HepG2 (cell line): Measurements from ENCODE around the gene TSTD2. TPM values are rescaled to one million over a fixed set of nuclear protein-coding genes. Genes with fewer than 3 reads are reported as not detected.

Source experiments
- BHLHE40 ChIP-seq: IDR thresholded peaks from 2 replicates; pipeline ENCODE4 v1.6.1; 2011; ENCODE audit warnings: low read length, improper control_type of control experiment
- ELF1 ChIP-seq: sonication (generic); formaldehyde crosslinking; IDR thresholded peaks from 2 replicates; pipeline ENCODE4 v1.4.0; 2020; ENCODE audit warnings: missing genetic modification reagents
- GABPB1 ChIP-seq: IDR thresholded peaks from 2 replicates; pipeline ENCODE4 v1.6.1; 2016; ENCODE audit warnings: mild to moderate bottlenecking, missing genetic modification reagents, moderate library complexity, missing compliant biosample characterization
- GZF1 ChIP-seq: sonication (generic); formaldehyde crosslinking; IDR thresholded peaks from 2 replicates; pipeline ENCODE4 v1.5.1; 2020; ENCODE audit warnings: mild to moderate bottlenecking, missing genetic modification reagents
- HMG20A ChIP-seq: IDR thresholded peaks from 2 replicates; pipeline ENCODE4 v1.6.1; 2016; ENCODE audit warnings: borderline replicate concordance
- JDP2 ChIP-seq: sonication (generic); formaldehyde crosslinking; IDR thresholded peaks from 2 replicates; pipeline ENCODE4 v1.8.1; 2022; ENCODE audit warnings: missing genetic modification reagents, borderline replicate concordance
- KDM5B ChIP-seq: sonication (generic); formaldehyde crosslinking; IDR thresholded peaks from 2 replicates; pipeline ENCODE4 v1.4.0; 2020; ENCODE audit warnings: missing genetic modification reagents, mild to moderate bottlenecking, borderline replicate concordance
- MLLT10 ChIP-seq: sonication (generic); formaldehyde crosslinking; IDR thresholded peaks from 2 replicates; pipeline ENCODE4 v1.4.0; 2020; ENCODE audit warnings: missing genetic modification reagents
- NFYC ChIP-seq: IDR thresholded peaks from 2 replicates; pipeline ENCODE4 v1.6.1; 2016; ENCODE audit warnings: missing genetic modification reagents, missing compliant biosample characterization
- NONO ChIP-seq, 2 experiments: fragments of 450-650 bp in 1 of 2; sonication (generic) in 1 of 2; formaldehyde crosslinking in 1 of 2; IDR thresholded peaks in 1 of 2; conservative IDR thresholded peaks in 1 of 2; 2 replicates each; pipeline versions ENCODE4 v1.6.1 to v1.8.0; 2017 to 2022; ENCODE audit warnings: mild to moderate bottlenecking in 1 of 2, missing genetic modification reagents in 1 of 2, moderate library complexity in 1 of 2
- NR3C1 ChIP-seq: sonication (generic); formaldehyde crosslinking; IDR thresholded peaks from 2 replicates; pipeline ENCODE4 v1.4.0; 2020; ENCODE audit warnings: missing genetic modification reagents
- PRMT3 ChIP-seq: sonication (generic); formaldehyde crosslinking; IDR thresholded peaks from 2 replicates; pipeline ENCODE4 v1.8.1; 2022; ENCODE audit warnings: low read depth, mild to moderate bottlenecking, moderate library complexity, missing genetic modification reagents, borderline replicate concordance
- RFXAP ChIP-seq: sonication (generic); formaldehyde crosslinking; IDR thresholded peaks from 2 replicates; pipeline ENCODE4 v1.4.0; 2020; ENCODE audit warnings: missing genetic modification reagents, borderline replicate concordance
- SKI ChIP-seq: fragments of 450-650 bp; IDR thresholded peaks from one replicate; pipeline ENCODE4 v1.6.1; 2018; ENCODE audit warnings: mild to moderate bottlenecking; ENCODE audit not compliant: partially characterized antibody
- SMAD3 ChIP-seq: sonication (generic); formaldehyde crosslinking; IDR thresholded peaks from 2 replicates; pipeline ENCODE4 v1.4.0; 2020; ENCODE audit warnings: missing genetic modification reagents
- SNAPC2 ChIP-seq: sonication (generic); formaldehyde crosslinking; IDR thresholded peaks from 2 replicates; pipeline ENCODE4 v1.8.1; 2022; ENCODE audit warnings: mild to moderate bottlenecking, missing genetic modification reagents
- SSRP1 ChIP-seq: IDR thresholded peaks from 2 replicates; pipeline ENCODE4 v1.6.1; 2016; ENCODE audit warnings: control low read depth
- STAT5B ChIP-seq: sonication (generic); formaldehyde crosslinking; IDR thresholded peaks from 2 replicates; pipeline ENCODE4 v1.4.0; 2020; ENCODE audit warnings: missing genetic modification reagents
- ZNF121 ChIP-seq: sonication (generic); formaldehyde crosslinking; IDR thresholded peaks from 2 replicates; pipeline ENCODE4 v1.5.0; 2020; ENCODE audit warnings: mild to moderate bottlenecking, missing genetic modification reagents
- ZNF124 ChIP-seq: sonication (generic); formaldehyde crosslinking; IDR thresholded peaks from 2 replicates; pipeline ENCODE4 v1.4.0; 2020; ENCODE audit warnings: missing genetic modification reagents
- ZNF274 ChIP-seq: sonication (generic); formaldehyde crosslinking; IDR thresholded peaks from 2 replicates; pipeline ENCODE4 v1.5.1; 2020; ENCODE audit warnings: mild to moderate bottlenecking, missing genetic modification reagents
- ZNF484 ChIP-seq: sonication (generic); formaldehyde crosslinking; IDR thresholded peaks from 2 replicates; pipeline ENCODE4 v1.5.1; 2020; ENCODE audit warnings: mild to moderate bottlenecking, low read depth, missing genetic modification reagents, borderline replicate concordance
- ZNF563 ChIP-seq: sonication (generic); formaldehyde crosslinking; IDR thresholded peaks from 2 replicates; pipeline ENCODE4 v1.8.0; 2022; ENCODE audit warnings: mild to moderate bottlenecking, moderate library complexity, missing genetic modification reagents
- polyA plus RNA-seq, 8 experiments: library from polyadenylated mRNA; depleted of rRNA in 3 of 8; stranded (reverse) in 7 of 8; unstranded in 1 of 8; fragments of >200 nt; fragmentation: Illumina TruSeq in 4 of 8; extraction: Trizol in 4 of 8; gene quantifications; 2 replicates each; pipeline versions ENCODE4 v1.2.1 to v1.2.3, GENCODE V29; 2011 to 2016; ENCODE audit warnings: low read depth in 4 of 8, missing spikeins in 1 of 8, mixed read lengths in 1 of 8; ENCODE audit not compliant: insufficient read depth in 1 of 8
- total RNA-seq, 5 experiments: library from RNA; depleted of rRNA; stranded (reverse); fragments of >200 nt; fragmentation: Illumina TruSeq; extraction: Trizol; gene quantifications; 2 replicates each; pipeline ENCODE4 v1.2.3, GENCODE V29; 2016; ENCODE audit warnings: low read depth in 1 of 5
- TF ChIP-seq, protein P1 (sequence below): sonication (generic); formaldehyde crosslinking; IDR thresholded peaks from 2 replicates; pipeline ENCODE4 v1.8.1; 2023; ENCODE audit warnings: mild to moderate bottlenecking, missing genetic modification reagents
- TF ChIP-seq, protein P2 (sequence below): sonication (generic); formaldehyde crosslinking; IDR thresholded peaks from 2 replicates; pipeline ENCODE4 v1.8.0; 2022; ENCODE audit warnings: mild to moderate bottlenecking, missing genetic modification reagents, moderate library complexity
- TF ChIP-seq, protein P3 (sequence below): sonication (generic); formaldehyde crosslinking; IDR thresholded peaks from 2 replicates; pipeline ENCODE4 v1.4.0; 2020; ENCODE audit warnings: mild to moderate bottlenecking, missing genetic modification reagents

TSTD2 gene
- total and polyA plus RNA-seq, 2 of the 13 experiments (the other 11 are each of a cell fraction or from before 2014, with no cell fraction given): 16.0 to 23.1 TPM

DNA sequence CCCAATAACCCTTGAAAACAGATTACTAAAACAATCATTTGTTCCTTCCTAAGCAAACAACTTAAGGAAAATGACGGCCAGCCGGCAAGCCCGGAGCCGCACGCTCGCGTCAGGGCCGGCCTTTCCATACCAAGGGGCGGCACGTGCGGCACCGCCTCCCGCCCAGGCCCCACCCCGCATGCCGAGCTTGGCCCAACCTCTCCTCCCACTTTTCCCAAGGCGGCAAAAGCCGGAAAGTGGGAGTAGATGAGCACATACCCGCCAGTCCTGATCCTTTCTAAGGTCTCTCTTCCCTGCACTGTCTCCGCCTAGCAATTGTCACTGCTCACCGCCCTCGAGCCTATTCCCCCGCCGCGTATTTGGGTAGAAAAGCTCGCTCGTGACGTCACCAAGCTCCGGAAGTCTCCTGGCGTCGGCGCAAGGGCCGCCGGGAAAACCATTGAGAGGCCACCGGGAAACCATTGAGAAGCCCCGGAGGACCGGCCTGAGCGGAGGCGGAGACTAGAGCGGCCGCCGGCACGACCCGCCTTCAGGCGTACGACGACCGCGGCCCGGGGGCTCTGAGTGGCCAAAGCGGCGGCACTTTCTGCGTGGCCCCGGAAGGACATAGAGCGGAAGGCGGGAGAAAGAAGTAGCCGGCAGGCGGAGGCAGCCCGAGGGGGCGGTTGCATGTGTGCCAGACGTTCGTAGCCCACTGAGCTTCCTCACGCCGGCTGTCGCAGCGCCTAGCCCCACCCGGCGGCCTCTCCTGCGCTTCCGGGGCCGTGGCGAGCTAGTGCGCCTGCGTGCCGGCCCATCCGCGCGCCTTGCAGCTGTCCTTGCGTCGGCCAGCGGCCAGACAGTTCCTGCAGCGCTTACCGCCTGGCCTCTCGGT is at the start of gene TSTD2, which contains the start of gene NCBP1 (continued):
- TF ChIP-seq NR3C1 (CRISPR knock-in tag) (no peak), SKI (peak; percentile 73), GABPB1 (CRISPR knock-in tag) (peak; percentile 98), SMAD3 (CRISPR knock-in tag) (peak; percentile 65; the same call in 1 of the 2 replicates), ZNF121 (no peak; the same call in 1 of the 2 replicates), GZF1 (CRISPR knock-in tag) (no peak), ELF1 (peak; percentile 91), STAT5B (CRISPR knock-in tag) (0 out of 2 replicates have a peak, but pooled peaks have one; percentile 29), NONO (IDR thresholded peaks at IDR 0.05) (no peak), NONO (CRISPR knock-in tag; conservative IDR thresholded peaks at IDR 0.05) (peak; percentile 63), NFYC (CRISPR knock-in tag) (peak; percentile 91), KDM5B (peak; percentile 4; the same call in 1 of the 2 replicates), RFXAP (peak; percentile 50; the same call in 1 of the 2 replicates), ZNF484 (CRISPR knock-in tag) (no peak), ZNF124 (CRISPR knock-in tag) (no peak), JDP2 (CRISPR knock-in tag) (no peak), SSRP1 (CRISPR knock-in tag) (no peak), MLLT10 (CRISPR knock-in tag) (no peak), ZNF274 (peak; percentile 5; the same call in 1 of the 2 replicates), HMG20A (CRISPR knock-in tag) (no peak), SNAPC2 (CRISPR knock-in tag) (peak; percentile 80), BHLHE40 (peak; percentile 99), PRMT3 (CRISPR knock-in tag) (no peak), ZNF563 (CRISPR knock-in tag) (no peak; the same call in 1 of the 2 replicates)
- TF ChIP-seq, protein P1, sequence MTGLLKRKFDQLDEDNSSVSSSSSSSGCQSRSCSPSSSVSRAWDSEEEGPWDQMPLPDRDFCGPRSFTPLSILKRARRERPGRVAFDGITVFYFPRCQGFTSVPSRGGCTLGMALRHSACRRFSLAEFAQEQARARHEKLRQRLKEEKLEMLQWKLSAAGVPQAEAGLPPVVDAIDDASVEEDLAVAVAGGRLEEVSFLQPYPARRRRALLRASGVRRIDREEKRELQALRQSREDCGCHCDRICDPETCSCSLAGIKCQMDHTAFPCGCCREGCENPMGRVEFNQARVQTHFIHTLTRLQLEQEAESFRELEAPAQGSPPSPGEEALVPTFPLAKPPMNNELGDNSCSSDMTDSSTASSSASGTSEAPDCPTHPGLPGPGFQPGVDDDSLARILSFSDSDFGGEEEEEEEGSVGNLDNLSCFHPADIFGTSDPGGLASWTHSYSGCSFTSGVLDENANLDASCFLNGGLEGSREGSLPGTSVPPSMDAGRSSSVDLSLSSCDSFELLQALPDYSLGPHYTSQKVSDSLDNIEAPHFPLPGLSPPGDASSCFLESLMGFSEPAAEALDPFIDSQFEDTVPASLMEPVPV: peak; percentile 47; the same call in 1 of the 2 replicates
- TF ChIP-seq, protein P2, sequence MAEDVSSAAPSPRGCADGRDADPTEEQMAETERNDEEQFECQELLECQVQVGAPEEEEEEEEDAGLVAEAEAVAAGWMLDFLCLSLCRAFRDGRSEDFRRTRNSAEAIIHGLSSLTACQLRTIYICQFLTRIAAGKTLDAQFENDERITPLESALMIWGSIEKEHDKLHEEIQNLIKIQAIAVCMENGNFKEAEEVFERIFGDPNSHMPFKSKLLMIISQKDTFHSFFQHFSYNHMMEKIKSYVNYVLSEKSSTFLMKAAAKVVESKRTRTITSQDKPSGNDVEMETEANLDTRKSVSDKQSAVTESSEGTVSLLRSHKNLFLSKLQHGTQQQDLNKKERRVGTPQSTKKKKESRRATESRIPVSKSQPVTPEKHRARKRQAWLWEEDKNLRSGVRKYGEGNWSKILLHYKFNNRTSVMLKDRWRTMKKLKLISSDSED (CRISPR knock-in tag): no peak
- TF ChIP-seq, protein P3, sequence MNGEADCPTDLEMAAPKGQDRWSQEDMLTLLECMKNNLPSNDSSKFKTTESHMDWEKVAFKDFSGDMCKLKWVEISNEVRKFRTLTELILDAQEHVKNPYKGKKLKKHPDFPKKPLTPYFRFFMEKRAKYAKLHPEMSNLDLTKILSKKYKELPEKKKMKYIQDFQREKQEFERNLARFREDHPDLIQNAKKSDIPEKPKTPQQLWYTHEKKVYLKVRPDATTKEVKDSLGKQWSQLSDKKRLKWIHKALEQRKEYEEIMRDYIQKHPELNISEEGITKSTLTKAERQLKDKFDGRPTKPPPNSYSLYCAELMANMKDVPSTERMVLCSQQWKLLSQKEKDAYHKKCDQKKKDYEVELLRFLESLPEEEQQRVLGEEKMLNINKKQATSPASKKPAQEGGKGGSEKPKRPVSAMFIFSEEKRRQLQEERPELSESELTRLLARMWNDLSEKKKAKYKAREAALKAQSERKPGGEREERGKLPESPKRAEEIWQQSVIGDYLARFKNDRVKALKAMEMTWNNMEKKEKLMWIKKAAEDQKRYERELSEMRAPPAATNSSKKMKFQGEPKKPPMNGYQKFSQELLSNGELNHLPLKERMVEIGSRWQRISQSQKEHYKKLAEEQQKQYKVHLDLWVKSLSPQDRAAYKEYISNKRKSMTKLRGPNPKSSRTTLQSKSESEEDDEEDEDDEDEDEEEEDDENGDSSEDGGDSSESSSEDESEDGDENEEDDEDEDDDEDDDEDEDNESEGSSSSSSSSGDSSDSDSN (CRISPR knock-in tag): peak; percentile 76
